H9 (cell line): Measurements from ENCODE around the gene FBXO38. TPM values are rescaled to one million over a fixed set of nuclear protein-coding genes. Genes with fewer than 3 reads are reported as not detected.

Experiments used
- DNase-seq: peaks from one replicate; pipeline ENCODE4 v3.0.0-alpha.2; 2017
- H2AFZ ChIP-seq: one replicate; pipeline ENCODE4 v1.6.1; 2013; ENCODE audit warnings: mild to moderate bottlenecking, low read length, control low read depth, moderate library complexity
- H2AK5ac ChIP-seq: 2 replicates; pipeline ENCODE4 v1.6.1; 2013; ENCODE audit warnings: low read length, control low read depth, mixed read lengths; ENCODE audit not compliant: insufficient read length
- H2BK120ac ChIP-seq: one replicate; pipeline ENCODE4 v1.6.1; 2013; ENCODE audit warnings: low read depth, mild to moderate bottlenecking, low read length, control low read depth, inconsistent platforms; ENCODE audit not compliant: poor library complexity, severe bottlenecking
- H2BK12ac ChIP-seq: 2 replicates; pipeline ENCODE4 v1.6.1; 2013; ENCODE audit warnings: low read length, control low read depth, mixed read lengths, low read depth; ENCODE audit not compliant: insufficient read length
- H2BK15ac ChIP-seq: 2 replicates; pipeline ENCODE4 v1.6.1; 2013; ENCODE audit warnings: low read depth, low read length, control low read depth
- H2BK20ac ChIP-seq: one replicate; pipeline ENCODE4 v1.6.1; 2013; ENCODE audit warnings: low read depth, mild to moderate bottlenecking, low read length, control low read depth, inconsistent platforms; ENCODE audit not compliant: poor library complexity, severe bottlenecking
- H2BK5ac ChIP-seq: 2 replicates; pipeline ENCODE4 v1.6.1; 2013; ENCODE audit warnings: low read length, control low read depth, mixed read lengths; ENCODE audit not compliant: insufficient read length
- H3K14ac ChIP-seq: 2 replicates; pipeline ENCODE4 v1.6.1; 2013; ENCODE audit warnings: low read length, control low read depth; ENCODE audit not compliant: insufficient read depth
- H3K18ac ChIP-seq: 2 replicates; pipeline ENCODE4 v1.6.1; 2013; ENCODE audit warnings: low read depth, mild to moderate bottlenecking, mixed read lengths, low read length, control low read depth; ENCODE audit not compliant: insufficient read length
- H3K23ac ChIP-seq: 2 replicates; pipeline ENCODE4 v1.6.1; 2013; ENCODE audit warnings: low read length, control low read depth, mixed read lengths, low read depth; ENCODE audit not compliant: insufficient read length
- H3K23me2 ChIP-seq: 2 replicates; pipeline ENCODE4 v1.6.1; 2013; ENCODE audit warnings: low read depth, mild to moderate bottlenecking, mixed read lengths, low read length, control low read depth; ENCODE audit not compliant: insufficient read length, poor library complexity, severe bottlenecking
- H3K27ac ChIP-seq: 2 replicates; pipeline ENCODE4 v1.5.1; 2013; ENCODE audit warnings: low read length, control low read depth, mixed read lengths, low read depth; ENCODE audit not compliant: insufficient read length
- H3K27me3 ChIP-seq: 2 replicates; pipeline ENCODE4 v1.6.1; 2013; ENCODE audit warnings: low read length, control low read depth, inconsistent platforms; ENCODE audit not compliant: insufficient read depth
- H3K4ac ChIP-seq: 2 replicates; pipeline ENCODE4 v1.6.1; 2013; ENCODE audit warnings: low read depth, mild to moderate bottlenecking, control low read depth, inconsistent platforms, low read length, moderate library complexity
- H3K4me1 ChIP-seq: 2 replicates; pipeline ENCODE4 v1.6.1; 2013; ENCODE audit warnings: low read length, control low read depth, inconsistent platforms; ENCODE audit not compliant: insufficient read depth
- H3K4me2 ChIP-seq: 2 replicates; pipeline ENCODE4 v1.6.1; 2013; ENCODE audit warnings: low read length, control low read depth, mixed read lengths; ENCODE audit not compliant: insufficient read length, insufficient read depth
- H3K56ac ChIP-seq: 2 replicates; pipeline ENCODE4 v1.6.1; 2013; ENCODE audit warnings: low read depth, mild to moderate bottlenecking, mixed read lengths, low read length, control low read depth; ENCODE audit not compliant: insufficient read length
- H3K79me1 ChIP-seq: 2 replicates; pipeline ENCODE4 v1.6.1; 2013; ENCODE audit warnings: low read depth, mild to moderate bottlenecking, moderate library complexity, low read length, control low read depth, inconsistent platforms; ENCODE audit not compliant: insufficient read depth, poor library complexity, severe bottlenecking
- H3K79me2 ChIP-seq: 2 replicates; pipeline ENCODE4 v1.6.1; 2013; ENCODE audit warnings: low read length, control low read depth, inconsistent platforms; ENCODE audit not compliant: insufficient read depth
- H3K9ac ChIP-seq: 2 replicates; pipeline ENCODE4 v1.6.1; 2013; ENCODE audit warnings: low read length, control low read depth, mixed read lengths; ENCODE audit not compliant: insufficient read length; ENCODE audit errors: extremely low read depth
- H3K9me3 ChIP-seq: one replicate; pipeline ENCODE4 v1.6.1; 2013; ENCODE audit warnings: low read depth, low read length, inconsistent platforms; ENCODE audit not compliant: control insufficient read depth
- H3T11ph ChIP-seq: one replicate; pipeline ENCODE4 v1.6.1; 2013; ENCODE audit warnings: mild to moderate bottlenecking, low read length, control low read depth, inconsistent platforms
- H4K20me1 ChIP-seq: one replicate; pipeline ENCODE4 v1.6.1; 2013; ENCODE audit not compliant: control insufficient read depth, insufficient read length, insufficient read depth
- H4K5ac ChIP-seq: 2 replicates; pipeline ENCODE4 v1.6.1; 2013; ENCODE audit warnings: low read depth, mild to moderate bottlenecking, mixed read lengths, low read length, control low read depth; ENCODE audit not compliant: insufficient read length
- H4K8ac ChIP-seq: replicated peaks from 2 replicates; pipeline ENCODE4 v1.6.1; 2013; ENCODE audit warnings: low read length, control low read depth, mixed read lengths, low read depth; ENCODE audit not compliant: insufficient read length
- H4K91ac ChIP-seq: 2 replicates; pipeline ENCODE4 v1.6.1; 2013; ENCODE audit warnings: low read depth, mild to moderate bottlenecking, moderate library complexity, mixed read lengths, low read length, control low read depth; ENCODE audit not compliant: insufficient read length
- H3K27ac Mint-ChIP-seq, 3 experiments: 2 replicates in 2 of 3; 3 replicates in 1 of 3; pipeline ENCODE4 v1.8.0; 2020 to 2021; ENCODE audit warnings: mixed read lengths in 3 of 3, mild to moderate bottlenecking in 1 of 3, moderate library complexity in 1 of 3
- H3K27me3 Mint-ChIP-seq: 2 replicates; pipeline ENCODE4 v1.8.0; 2021; ENCODE audit warnings: low read depth, mild to moderate bottlenecking, moderate library complexity, mixed read lengths
- H3K36me3 Mint-ChIP-seq, 3 experiments: 2 replicates in 2 of 3; 3 replicates in 1 of 3; pipeline ENCODE4 v1.8.0; 2020 to 2021; ENCODE audit warnings: low read depth in 3 of 3, mixed read lengths in 3 of 3; ENCODE audit not compliant: insufficient read depth in 1 of 3
- H3K4me1 Mint-ChIP-seq, 2 experiments: 2 replicates each; pipeline ENCODE4 v1.8.0; 2020; ENCODE audit warnings: mixed read lengths in 2 of 2
- H3K4me3 Mint-ChIP-seq, 2 experiments: 2 replicates in 1 of 2; 3 replicates in 1 of 2; pipeline ENCODE4 v1.8.0; 2020 to 2021; ENCODE audit warnings: mild to moderate bottlenecking in 2 of 2, mixed read lengths in 2 of 2, moderate library complexity in 1 of 2
- H3K9me3 Mint-ChIP-seq, 2 experiments: 2 replicates in 1 of 2; 3 replicates in 1 of 2; pipeline ENCODE4 v1.8.0; 2020; ENCODE audit warnings: mild to moderate bottlenecking in 2 of 2, mixed read lengths in 2 of 2, moderate library complexity in 1 of 2
- CTCF ChIP-seq: fragments of 200-600 bp; sonication (generic); conservative IDR thresholded peaks from 3 replicates; pipeline ENCODE4 v1.8.0; 2021; ENCODE audit warnings: antibody characterized with exemption, mild to moderate bottlenecking
- WGBS: extraction: QIAGEN DNeasy Blood & Tissue Kit; methylation state at CpG from one replicate; pipeline ENCODE4 v1.1.7; 2013; ENCODE audit warnings: missing lambda C conversion rate, low lambda C conversion rate, mixed read lengths; ENCODE audit not compliant: insufficient read length; ENCODE audit errors: extremely low coverage; 5-methylcytosine and 5-hydroxymethylcytosine counted together
- total RNA-seq: library from RNA; stranded (reverse); gene quantifications from 2 replicates; pipeline ENCODE4 v1.2.1, GENCODE V29; 2021

The FBXO38 gene
- total RNA-seq, 1 experiment from 2014 or later, result 34.6 TPM

GRCh38 chr5:148418511-148418910 is 34.8 kb downstream of the FBXO38 start:
- peaks cover 10 to 70% (median 62%) of the 10 kb centered on the region in 3 experiments for H3K36me3 Mint-ChIP-seq
- H3K9me3 Mint-ChIP-seq, result no peaks in the 10 kb centered on the region
- H2AFZ ChIP-seq, result no peak overlapping the region
- no peak for DNase-seq
- H3K4me3 Mint-ChIP-seq, result no peak overlapping the region
- H3K79me2 ChIP-seq, result no peaks in the 10 kb centered on the region
- no CpG with 5 or more reads among the region's 3 CpGs for WGBS
- H2BK120ac ChIP-seq, result no peak overlapping the region
- no peak overlapping the region for H3K23ac ChIP-seq
- no peak overlapping the region for H3T11ph ChIP-seq
- no peak overlapping the region for H2BK5ac ChIP-seq
- H3K23me2 ChIP-seq, result no peaks in the 10 kb centered on the region
- no peak overlapping the region for H2AK5ac ChIP-seq
- H3K27me3 Mint-ChIP-seq, result no peaks in the 10 kb centered on the region
- no peaks in the 10 kb centered on the region for H4K20me1 ChIP-seq
- no peaks in the 10 kb centered on the region for H3K4me1 Mint-ChIP-seq
- H2BK12ac ChIP-seq, result no peak overlapping the region
- no peak overlapping the region for H3K14ac ChIP-seq
- no peak overlapping the region for H3K9ac ChIP-seq
- no peak for TF ChIP-seq CTCF
- H2BK20ac ChIP-seq, result no peak overlapping the region
- H3K79me1 ChIP-seq, result no peaks in the 10 kb centered on the region
- H3K4me2 ChIP-seq, result no peak overlapping the region
- H3K27ac ChIP-seq, result no peak overlapping the region
- H3K4ac ChIP-seq, result no peak overlapping the region
- H4K91ac ChIP-seq, result no peak overlapping the region
- H4K8ac ChIP-seq, result no peak overlapping the region
- H2BK15ac ChIP-seq, result no peak overlapping the region
- no peak overlapping the region for H3K27ac Mint-ChIP-seq
- no peak overlapping the region for H3K56ac ChIP-seq
- H3K4me1 ChIP-seq, result no peaks in the 10 kb centered on the region
- H3K9me3 ChIP-seq, result no peaks in the 10 kb centered on the region
- no peak overlapping the region for H3K18ac ChIP-seq
- no peak overlapping the region for H4K5ac ChIP-seq
- H3K27me3 ChIP-seq, result no peaks in the 10 kb centered on the region
